Measurements from ENCODE around the gene SMG5.

Gene SMG5

GRCh38 chr1:156203331-156203730, 79.3 kb downstream of the SMG5 start:
- Histone ChIP-seq H3K79me2 (ENCODE audit: insufficient read depth, low read length) (peaks cover 45% of the 10 kb centered on the region), H3K9me2 (replicated peaks; ENCODE audit: insufficient read depth, low read length) (no peaks in the 10 kb centered on the region), H3K9me3 (ENCODE audit: insufficient read depth, low read length) (no peaks in the 10 kb centered on the region), H3F3A (ENCODE audit: insufficient read depth) (no peaks in the 10 kb centered on the region), H4K20me1 (ENCODE audit: low read depth, low read length) (no peaks in the 10 kb centered on the region), H2AFZ (ENCODE audit: low read depth, low read length, severe bottlenecking) (no peak overlapping the region), H3K4me3 (ENCODE audit: insufficient read depth, low read length, poor library complexity, severe bottlenecking) (no peak overlapping the region), H3K36me3 (ENCODE audit: low read length) (no peaks in the 10 kb centered on the region), H3K9ac (ENCODE audit: low read length) (no peak overlapping the region), H3K4me2 (ENCODE audit: low read depth, low read length, poor library complexity, severe bottlenecking) (no peak overlapping the region), H3K27me3 (ENCODE audit: low read length) (no peaks in the 10 kb centered on the region), H3K27ac (ENCODE audit: low read depth, low read length) (no peak overlapping the region)
- TF ChIP-seq, protein P1, sequence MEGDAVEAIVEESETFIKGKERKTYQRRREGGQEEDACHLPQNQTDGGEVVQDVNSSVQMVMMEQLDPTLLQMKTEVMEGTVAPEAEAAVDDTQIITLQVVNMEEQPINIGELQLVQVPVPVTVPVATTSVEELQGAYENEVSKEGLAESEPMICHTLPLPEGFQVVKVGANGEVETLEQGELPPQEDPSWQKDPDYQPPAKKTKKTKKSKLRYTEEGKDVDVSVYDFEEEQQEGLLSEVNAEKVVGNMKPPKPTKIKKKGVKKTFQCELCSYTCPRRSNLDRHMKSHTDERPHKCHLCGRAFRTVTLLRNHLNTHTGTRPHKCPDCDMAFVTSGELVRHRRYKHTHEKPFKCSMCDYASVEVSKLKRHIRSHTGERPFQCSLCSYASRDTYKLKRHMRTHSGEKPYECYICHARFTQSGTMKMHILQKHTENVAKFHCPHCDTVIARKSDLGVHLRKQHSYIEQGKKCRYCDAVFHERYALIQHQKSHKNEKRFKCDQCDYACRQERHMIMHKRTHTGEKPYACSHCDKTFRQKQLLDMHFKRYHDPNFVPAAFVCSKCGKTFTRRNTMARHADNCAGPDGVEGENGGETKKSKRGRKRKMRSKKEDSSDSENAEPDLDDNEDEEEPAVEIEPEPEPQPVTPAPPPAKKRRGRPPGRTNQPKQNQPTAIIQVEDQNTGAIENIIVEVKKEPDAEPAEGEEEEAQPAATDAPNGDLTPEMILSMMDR (IDR thresholded peaks at IDR 0.05; ENCODE audit: insufficient read depth, low read length, poor library complexity, severe bottlenecking), result no peak
- TF ChIP-seq EZH2phosphoT487 (conservative IDR thresholded peaks at IDR 0.05; ENCODE audit: low read length), result no peak

DNA sequence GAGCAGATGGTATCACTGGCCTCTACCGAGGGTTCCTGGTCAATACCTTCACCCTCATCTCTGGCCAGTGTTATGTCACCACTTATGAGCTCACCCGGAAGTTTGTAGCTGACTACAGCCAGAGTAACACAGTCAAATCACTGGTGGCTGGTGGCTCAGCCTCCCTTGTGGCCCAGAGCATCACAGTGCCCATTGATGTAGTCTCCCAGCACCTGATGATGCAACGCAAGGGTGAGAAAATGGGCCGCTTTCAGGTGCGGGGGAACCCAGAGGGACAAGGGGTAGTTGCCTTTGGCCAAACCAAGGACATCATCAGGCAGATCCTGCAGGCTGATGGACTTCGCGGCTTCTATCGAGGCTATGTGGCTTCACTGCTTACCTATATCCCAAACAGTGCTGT, 82.6 kb downstream of the SMG5 start:
- no peak overlapping the region for H2AFZ ChIP-seq (ENCODE audit: low read depth, low read length, severe bottlenecking)
- H3K4me2 ChIP-seq (ENCODE audit: low read depth, low read length, poor library complexity, severe bottlenecking), result no peak overlapping the region
- TF ChIP-seq EZH2phosphoT487 (conservative IDR thresholded peaks at IDR 0.05; ENCODE audit: low read length), result no peak
- TF ChIP-seq, protein P1 (IDR thresholded peaks at IDR 0.05; ENCODE audit: insufficient read depth, low read length, poor library complexity, severe bottlenecking), result no peak
- no peaks in the 10 kb centered on the region for H3K27me3 ChIP-seq (ENCODE audit: low read length)
- H3K36me3 ChIP-seq (ENCODE audit: low read length), result no peaks in the 10 kb centered on the region
- H3K27ac ChIP-seq (ENCODE audit: low read depth, low read length), result no peak overlapping the region
- H3K9me3 ChIP-seq (ENCODE audit: insufficient read depth, low read length), result no peaks in the 10 kb centered on the region
- H3F3A ChIP-seq (ENCODE audit: insufficient read depth), result no peaks in the 10 kb centered on the region
- H3K9me2 ChIP-seq (replicated peaks; ENCODE audit: insufficient read depth, low read length), result no peaks in the 10 kb centered on the region
- H3K9ac ChIP-seq (ENCODE audit: low read length), result no peak overlapping the region
- H3K4me3 ChIP-seq (ENCODE audit: insufficient read depth, low read length, poor library complexity, severe bottlenecking), result no peak overlapping the region
- H4K20me1 ChIP-seq (ENCODE audit: low read depth, low read length), result no peaks in the 10 kb centered on the region
- peaks cover 72% of the 10 kb centered on the region for H3K79me2 ChIP-seq (ENCODE audit: insufficient read depth, low read length)

Measured in SU-DHL-6 (cell line).